Caco-2 (cell line): ENCODE measurements around the gene VPS35. TPM values are rescaled to one million over a fixed set of nuclear protein-coding genes. Genes with fewer than 3 reads are reported as not detected.

ENCODE experiments used
- BruUV-seq: library from RNA; stranded (reverse); fragments of 400-500 nt; replicated peaks from 2 replicates; lab custom pipeline; 2021; lab: Mats Ljungman, UMichigan
- CTCF ChIA-PET: fragments of 300-600 bp; sonication (Branson Sonifier 250); formaldehyde crosslinking; loops from one replicate; lab custom pipeline; 2022; ENCODE audit warnings: antibody characterized with exemption; lab: Charles Lee
- POLR2A ChIA-PET: fragments of 300-600 bp; sonication (Branson Sonifier 250); formaldehyde crosslinking; loops from one replicate; lab custom pipeline; 2022; ENCODE audit warnings: antibody characterized with exemption; lab: Charles Lee
- DNase-seq, 2 experiments: peaks; one replicate each; pipeline versions ENCODE4 v3.0.0 to v3.0.0-alpha.2; 2020 to 2022
- H3K27me3 ChIP-seq: replicated peaks from 2 replicates; pipeline ENCODE4 v1.6.0; 2011; ENCODE audit warnings: low read length; ENCODE audit not compliant: control insufficient read depth, insufficient read depth
- H3K36me3 ChIP-seq: 2 replicates; pipeline ENCODE4 v1.5.1; 2011; ENCODE audit warnings: low read length; ENCODE audit not compliant: control insufficient read depth, insufficient read depth
- H3K4me1 ChIP-seq: fragments of 250-450 bp; sonication (Bioruptor Pico); 2 replicates; pipeline ENCODE4 v1.5.1; 2020; ENCODE audit warnings: mild to moderate bottlenecking
- H3K4me3 ChIP-seq: 2 replicates; pipeline ENCODE4 v1.5.1; 2011; ENCODE audit warnings: low read depth, mild to moderate bottlenecking, control low read depth, low read length
- H3K9me3 ChIP-seq: fragments of 250-450 bp; sonication (Bioruptor Pico); 2 replicates; pipeline ENCODE4 v1.5.1; 2020; ENCODE audit warnings: mild to moderate bottlenecking, moderate library complexity
- H3K27ac Mint-ChIP-seq: one replicate; pipeline ENCODE4 v1.8.0; 2022; ENCODE audit warnings: mixed read lengths; ENCODE audit not compliant: unreplicated experiment
- H3K27me3 Mint-ChIP-seq: one replicate; pipeline ENCODE4 v1.8.0; 2022; ENCODE audit warnings: mixed read lengths; ENCODE audit not compliant: insufficient read depth, unreplicated experiment
- H3K36me3 Mint-ChIP-seq: one replicate; pipeline ENCODE4 v1.8.0; 2022; ENCODE audit warnings: mild to moderate bottlenecking, mixed read lengths; ENCODE audit not compliant: insufficient read depth, unreplicated experiment
- H3K4me1 Mint-ChIP-seq: one replicate; pipeline ENCODE4 v1.8.0; 2022; ENCODE audit warnings: low read depth, mixed read lengths; ENCODE audit not compliant: unreplicated experiment
- H3K4me3 Mint-ChIP-seq: one replicate; pipeline ENCODE4 v1.8.0; 2022; ENCODE audit warnings: mild to moderate bottlenecking, moderate library complexity, mixed read lengths; ENCODE audit not compliant: unreplicated experiment
- H3K9me3 Mint-ChIP-seq: one replicate; pipeline ENCODE4 v1.8.0; 2022; ENCODE audit warnings: mixed read lengths; ENCODE audit not compliant: unreplicated experiment
- intact Hi-C: fragments of 100-400 bp; cut with micrococcal nuclease; formaldehyde crosslinking; loops from one replicate; pipeline ENCODE4 v1.10.0; 2022; ENCODE audit not compliant: unreplicated experiment
- total RNA-seq: library from RNA; stranded (reverse); gene quantifications from 2 replicates; pipeline ENCODE4 v1.2.3, GENCODE V29; 2022
- TF ChIP-seq, protein P1 (sequence below), 2 experiments: fragments of 200-600 bp in 1 of 2; IDR thresholded peaks; 1 replicate in 1 of 2; 2 replicates in 1 of 2; pipeline versions ENCODE4 v1.5.1 to v1.8.0; 2011 to 2022; ENCODE audit warnings: antibody characterized with exemption in 1 of 2, control low read depth in 1 of 2, inconsistent platforms in 1 of 2, low read depth in 1 of 2, low read length in 1 of 2, mild to moderate bottlenecking in 1 of 2, moderate library complexity in 1 of 2; ENCODE audit not compliant: insufficient read depth in 1 of 2, severe bottlenecking in 1 of 2, unreplicated experiment in 1 of 2

Gene VPS35
- total RNA-seq, 1 experiment from 2014 or later: 120 TPM

DNA sequence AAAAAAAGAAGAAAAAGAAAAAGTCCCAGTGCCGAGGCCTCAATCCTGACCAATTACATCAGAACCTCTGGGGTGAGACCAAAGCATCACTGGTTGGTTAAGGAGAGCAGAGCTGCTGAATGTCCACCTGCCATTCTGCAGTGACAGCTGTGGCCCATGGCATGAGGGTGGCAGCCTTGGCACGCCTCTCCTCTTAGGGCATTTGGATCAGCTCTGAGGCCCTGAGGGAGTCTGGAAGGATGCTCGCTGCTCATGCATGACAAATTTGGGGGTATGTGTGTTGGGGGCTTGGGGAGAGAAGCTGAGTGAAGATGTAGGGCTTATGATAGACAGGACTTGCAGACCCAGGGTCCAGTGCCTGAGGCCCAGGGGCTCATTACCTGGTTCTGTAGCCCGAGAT lies 32.9 kb upstream of the VPS35 start:
- Histone ChIP-seq H3K4me1 (no peaks in the 10 kb centered on the region), H3K9me3 (no peaks in the 10 kb centered on the region; the same call in 1 of the 2 replicates), H3K4me3 (no peak overlapping the region), H3K36me3 (no peaks in the 10 kb centered on the region), H3K27me3 (no peaks in the 10 kb centered on the region)
- H3K4me3 Mint-ChIP-seq: no peak overlapping the region
- no peak overlapping the region for H3K27ac Mint-ChIP-seq
- intact Hi-C loops: no loop called here
- peaks cover 15% of the 10 kb centered on the region for H3K9me3 Mint-ChIP-seq
- POLR2A ChIA-PET: no interaction called here
- no peaks in the 10 kb centered on the region for H3K27me3 Mint-ChIP-seq
- TF ChIP-seq, protein P1, sequence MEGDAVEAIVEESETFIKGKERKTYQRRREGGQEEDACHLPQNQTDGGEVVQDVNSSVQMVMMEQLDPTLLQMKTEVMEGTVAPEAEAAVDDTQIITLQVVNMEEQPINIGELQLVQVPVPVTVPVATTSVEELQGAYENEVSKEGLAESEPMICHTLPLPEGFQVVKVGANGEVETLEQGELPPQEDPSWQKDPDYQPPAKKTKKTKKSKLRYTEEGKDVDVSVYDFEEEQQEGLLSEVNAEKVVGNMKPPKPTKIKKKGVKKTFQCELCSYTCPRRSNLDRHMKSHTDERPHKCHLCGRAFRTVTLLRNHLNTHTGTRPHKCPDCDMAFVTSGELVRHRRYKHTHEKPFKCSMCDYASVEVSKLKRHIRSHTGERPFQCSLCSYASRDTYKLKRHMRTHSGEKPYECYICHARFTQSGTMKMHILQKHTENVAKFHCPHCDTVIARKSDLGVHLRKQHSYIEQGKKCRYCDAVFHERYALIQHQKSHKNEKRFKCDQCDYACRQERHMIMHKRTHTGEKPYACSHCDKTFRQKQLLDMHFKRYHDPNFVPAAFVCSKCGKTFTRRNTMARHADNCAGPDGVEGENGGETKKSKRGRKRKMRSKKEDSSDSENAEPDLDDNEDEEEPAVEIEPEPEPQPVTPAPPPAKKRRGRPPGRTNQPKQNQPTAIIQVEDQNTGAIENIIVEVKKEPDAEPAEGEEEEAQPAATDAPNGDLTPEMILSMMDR (IDR thresholded peaks at IDR 0.05; ENCODE audit: insufficient read depth in 1 of 2, low read depth in 1 of 2, low read length in 1 of 2, severe bottlenecking in 1 of 2, unreplicated experiment in 1 of 2): no peak
- CTCF ChIA-PET: no interaction called here
- BruUV-seq: no TSS peak
- no peak for DNase-seq
- H3K36me3 Mint-ChIP-seq: no peaks in the 10 kb centered on the region
- no peaks in the 10 kb centered on the region for H3K4me1 Mint-ChIP-seq

DNA sequence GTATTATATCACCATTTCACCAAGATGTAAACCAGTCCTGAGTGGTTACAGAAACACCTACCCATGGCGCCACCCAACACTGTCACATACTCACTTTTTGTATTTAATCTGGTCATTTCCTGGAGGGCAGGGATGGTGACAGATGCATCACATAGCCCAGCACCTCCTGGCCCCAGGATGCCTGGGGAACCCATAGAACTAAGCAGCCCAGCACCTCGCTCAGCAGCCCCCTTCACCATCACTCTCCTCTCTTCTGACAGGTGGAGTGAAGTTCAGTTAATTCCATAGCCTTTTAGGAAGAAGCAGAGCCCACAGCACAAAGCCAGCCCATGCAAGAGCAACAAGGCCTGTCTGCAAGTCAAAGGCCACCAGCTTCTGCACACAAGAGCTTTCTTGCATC lies 31.6 kb upstream of the VPS35 start:
- H3K27ac Mint-ChIP-seq: no peak overlapping the region
- BruUV-seq: no TSS peak
- H3K4me3 Mint-ChIP-seq: no peak overlapping the region
- ChIA-PET POLR2A (no interaction called here), CTCF (no interaction called here)
- no peak for DNase-seq
- no peaks in the 10 kb centered on the region for H3K36me3 Mint-ChIP-seq
- Histone ChIP-seq H3K36me3 (no peaks in the 10 kb centered on the region), H3K4me3 (no peak overlapping the region), H3K9me3 (no peaks in the 10 kb centered on the region; the same call in 1 of the 2 replicates), H3K27me3 (no peaks in the 10 kb centered on the region), H3K4me1 (no peaks in the 10 kb centered on the region)
- TF ChIP-seq, protein P1 (IDR thresholded peaks at IDR 0.05; ENCODE audit: insufficient read depth in 1 of 2, low read depth in 1 of 2, low read length in 1 of 2, severe bottlenecking in 1 of 2, unreplicated experiment in 1 of 2): no peak
- H3K27me3 Mint-ChIP-seq: no peaks in the 10 kb centered on the region
- no peaks in the 10 kb centered on the region for H3K4me1 Mint-ChIP-seq
- intact Hi-C loops: no loop called here
- peaks cover 2% of the 10 kb centered on the region for H3K9me3 Mint-ChIP-seq

DNA sequence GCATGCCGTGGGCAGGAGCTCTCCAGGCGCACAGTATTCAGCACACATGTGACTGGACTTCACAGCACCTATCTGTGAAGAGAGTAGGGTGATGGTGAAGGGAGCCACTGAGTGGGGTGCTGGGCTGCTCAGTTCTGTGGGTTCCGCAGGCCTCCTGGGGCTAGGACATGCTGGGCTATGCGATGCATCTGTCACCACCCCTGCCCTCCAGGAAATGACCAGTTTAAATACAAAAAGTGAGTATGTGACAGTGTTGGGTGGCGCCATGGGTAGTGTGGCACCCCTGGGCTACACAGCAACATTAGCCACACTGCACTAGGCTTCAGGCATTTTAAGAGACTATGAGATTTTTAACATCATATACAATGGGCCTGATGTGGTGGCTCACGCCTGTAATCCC lies 30.6 kb upstream of the VPS35 start:
- Mint-ChIP-seq H3K9me3 (no peaks in the 10 kb centered on the region), H3K27ac (no peak overlapping the region), H3K27me3 (no peaks in the 10 kb centered on the region), H3K4me1 (no peaks in the 10 kb centered on the region), H3K4me3 (no peak overlapping the region), H3K36me3 (no peaks in the 10 kb centered on the region)
- intact Hi-C loops: no loop called here
- no TSS peak for BruUV-seq
- TF ChIP-seq, protein P1 (IDR thresholded peaks at IDR 0.05; ENCODE audit: insufficient read depth in 1 of 2, low read depth in 1 of 2, low read length in 1 of 2, severe bottlenecking in 1 of 2, unreplicated experiment in 1 of 2): no peak
- ChIA-PET CTCF (no interaction called here), POLR2A (no interaction called here)
- no peak overlapping the region for H3K4me3 ChIP-seq
- no peaks in the 10 kb centered on the region for H3K4me1 ChIP-seq
- H3K36me3 ChIP-seq: no peaks in the 10 kb centered on the region
- no peaks in the 10 kb centered on the region for H3K27me3 ChIP-seq
- no peak for DNase-seq
- H3K9me3 ChIP-seq: no peaks in the 10 kb centered on the region; the same call in 1 of the 2 replicates
